8988T (cell line): ENCODE measurements around the gene PTPRK.

Experiments used
- DNase-seq: peaks from one replicate; pipeline ENCODE4 v3.0.0; 2011

The PTPRK gene

DNA sequence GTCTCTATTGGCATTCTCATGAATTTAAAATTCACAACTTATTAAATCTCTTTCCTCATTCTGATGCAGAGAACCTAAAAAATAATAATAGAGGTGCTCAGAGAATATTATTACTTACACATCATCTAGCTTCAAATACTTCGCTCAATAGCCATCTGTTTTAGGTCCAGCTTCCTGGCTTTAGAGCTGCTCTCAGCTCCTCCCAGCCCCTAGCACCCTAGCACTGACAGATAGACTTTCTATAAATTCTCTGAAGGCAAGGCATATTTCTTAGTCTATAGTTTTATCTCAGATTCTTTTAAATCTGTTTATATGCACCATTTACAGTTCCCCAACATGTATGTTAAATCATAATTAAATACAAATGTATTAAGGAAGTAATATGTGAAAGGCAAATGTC, 281.3 kb downstream of the PTPRK start:
- no peak for DNase-seq

DNA sequence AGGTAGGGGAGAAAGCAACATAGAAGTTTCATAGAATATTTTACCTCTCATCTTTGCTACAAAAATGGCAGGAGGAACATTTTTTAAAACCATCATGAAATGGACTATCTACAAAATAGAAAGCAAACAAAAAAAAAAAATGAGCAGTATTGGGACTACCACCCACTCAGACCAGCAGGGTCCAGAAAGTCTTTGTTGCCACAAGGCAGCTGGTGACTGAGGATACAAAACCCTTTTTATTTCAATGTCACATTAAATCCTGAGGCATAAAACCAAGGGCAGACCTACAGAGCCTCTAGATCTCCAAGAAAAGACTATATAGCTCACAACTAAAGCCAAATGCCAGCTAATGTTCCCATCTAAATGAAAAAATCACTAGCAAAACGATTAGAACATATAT, 282.2 kb downstream of the PTPRK start:
- no peak for DNase-seq

DNA sequence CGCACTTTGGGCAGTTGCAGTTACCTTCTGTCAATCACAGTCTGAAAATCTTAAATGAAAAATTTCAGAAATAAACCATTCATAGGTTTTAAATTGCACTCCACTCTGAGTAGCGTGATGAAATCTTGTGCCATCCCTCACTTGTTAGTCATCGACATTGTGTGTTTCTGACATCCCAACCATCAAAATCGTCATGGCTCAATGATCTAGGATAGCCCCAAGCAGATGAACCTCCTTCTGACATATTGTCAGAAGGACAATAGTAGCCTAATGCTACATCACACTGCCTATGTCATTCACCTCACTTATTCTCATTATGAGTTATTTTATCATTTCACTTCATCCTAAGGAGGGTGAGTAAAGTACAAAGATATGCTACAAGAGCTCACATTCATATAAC, 284.8 kb downstream of the PTPRK start:
- no peak for DNase-seq

DNA sequence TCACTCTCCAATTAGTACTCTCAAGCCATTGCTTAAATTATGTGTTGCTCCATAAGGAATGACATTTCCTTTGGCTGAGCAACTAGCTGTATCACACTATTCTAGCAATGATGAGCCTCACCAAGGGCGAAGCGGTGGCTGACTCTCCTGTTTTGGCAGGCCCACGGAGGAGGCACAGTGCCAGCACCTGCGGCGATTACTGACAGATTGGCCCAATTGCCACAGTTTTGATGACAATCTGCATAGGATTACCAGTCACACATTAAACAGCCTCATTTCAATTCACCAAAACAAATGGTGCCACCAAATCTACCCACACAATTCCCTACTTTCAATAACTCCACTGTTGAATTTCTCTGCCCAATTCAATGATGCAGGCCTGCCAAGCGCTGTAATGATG, 286.9 kb downstream of the PTPRK start:
- no peak for DNase-seq

DNA sequence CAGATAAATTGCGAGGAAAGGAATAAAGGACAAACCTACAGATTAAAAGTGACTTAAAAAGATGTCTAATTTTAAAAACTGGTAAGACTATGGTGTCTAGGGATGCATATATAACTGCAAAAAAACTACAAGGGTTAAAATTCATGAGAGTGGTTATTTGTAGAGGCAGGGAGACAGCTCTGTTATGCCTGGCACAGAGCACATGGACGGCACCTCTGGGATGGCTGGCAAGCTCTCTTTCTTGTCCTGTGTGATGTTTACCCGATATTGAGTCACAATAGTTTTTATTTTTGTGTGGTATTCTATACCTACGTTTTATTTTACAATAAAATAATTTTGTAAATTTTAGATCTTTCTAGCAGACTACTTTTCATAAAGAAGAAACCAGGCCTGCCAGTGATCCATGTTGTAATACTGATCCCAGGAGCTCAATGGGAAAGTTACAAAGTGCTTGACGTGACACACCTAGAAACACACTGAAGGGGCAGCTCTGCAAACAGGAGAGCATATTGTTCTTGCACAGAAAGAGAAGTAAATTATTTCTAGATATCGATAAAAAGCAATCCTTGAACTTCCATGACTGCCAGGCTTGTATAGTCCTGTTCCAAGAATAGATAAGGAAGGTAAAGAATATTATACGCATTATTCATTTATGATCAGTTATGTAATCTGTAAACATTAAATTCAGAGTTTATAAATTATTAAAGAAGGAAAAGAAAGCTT, 290.0 kb downstream of the PTPRK start:
- no peak for DNase-seq

DNA sequence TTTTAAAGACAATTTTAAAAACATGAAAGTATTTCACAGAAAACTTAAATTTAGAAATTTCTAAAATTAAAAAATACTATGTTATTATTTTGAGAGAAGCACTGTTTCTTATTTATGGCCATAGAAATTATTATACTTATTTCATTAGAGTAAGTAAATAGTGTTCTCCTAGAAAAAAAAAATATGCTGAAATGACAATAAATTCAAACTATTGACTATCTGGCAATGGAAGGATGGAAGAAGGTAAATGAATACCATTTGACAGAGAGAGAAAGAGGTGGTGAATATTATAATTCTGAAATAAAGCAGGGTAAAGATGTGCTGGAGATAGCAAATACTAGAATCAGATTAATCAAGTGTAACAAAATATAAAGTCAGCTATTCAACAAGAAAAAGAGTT, 294.8 kb downstream of the PTPRK start:
- DNase-seq, result no peak

DNA sequence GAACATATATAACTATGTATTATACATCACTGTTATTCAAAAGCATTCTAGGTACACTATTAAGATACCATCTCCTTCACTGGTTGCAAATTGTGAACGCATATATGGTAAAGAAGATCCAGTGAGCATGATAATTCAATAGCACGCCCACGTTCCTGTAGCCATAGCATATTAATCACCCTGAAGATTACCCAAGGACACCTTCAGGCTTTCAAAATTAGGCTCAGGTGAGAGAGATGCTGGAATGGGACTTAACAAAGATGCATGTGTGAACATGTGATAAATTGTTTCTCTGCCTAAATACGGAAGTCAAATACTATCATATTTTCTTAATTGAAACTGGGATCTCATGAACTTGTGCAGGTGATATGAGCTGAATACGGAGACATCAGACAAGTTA, 303.5 kb downstream of the PTPRK start:
- DNase-seq, result no peak

DNA sequence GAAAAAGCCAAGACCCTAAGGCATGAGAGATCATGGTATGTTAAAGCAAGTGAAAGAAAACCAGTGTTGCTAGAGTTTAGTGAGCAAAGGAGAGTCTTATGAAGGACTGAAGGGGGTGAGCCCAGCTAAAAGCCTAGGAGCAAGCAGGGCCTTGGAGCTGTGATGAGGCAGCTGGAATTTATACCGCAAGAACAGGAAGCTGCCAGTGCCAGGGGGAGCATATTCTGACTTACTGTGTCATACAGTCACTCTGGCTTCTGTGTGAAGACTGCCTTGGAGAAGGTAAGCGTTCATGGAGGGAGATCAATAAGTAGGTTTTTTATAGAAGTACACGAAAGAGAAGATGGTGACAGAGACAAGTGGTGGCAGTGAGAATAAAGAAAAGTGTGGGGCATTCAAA, 310.6 kb downstream of the PTPRK start:
- DNase-seq, result no peak

DNA sequence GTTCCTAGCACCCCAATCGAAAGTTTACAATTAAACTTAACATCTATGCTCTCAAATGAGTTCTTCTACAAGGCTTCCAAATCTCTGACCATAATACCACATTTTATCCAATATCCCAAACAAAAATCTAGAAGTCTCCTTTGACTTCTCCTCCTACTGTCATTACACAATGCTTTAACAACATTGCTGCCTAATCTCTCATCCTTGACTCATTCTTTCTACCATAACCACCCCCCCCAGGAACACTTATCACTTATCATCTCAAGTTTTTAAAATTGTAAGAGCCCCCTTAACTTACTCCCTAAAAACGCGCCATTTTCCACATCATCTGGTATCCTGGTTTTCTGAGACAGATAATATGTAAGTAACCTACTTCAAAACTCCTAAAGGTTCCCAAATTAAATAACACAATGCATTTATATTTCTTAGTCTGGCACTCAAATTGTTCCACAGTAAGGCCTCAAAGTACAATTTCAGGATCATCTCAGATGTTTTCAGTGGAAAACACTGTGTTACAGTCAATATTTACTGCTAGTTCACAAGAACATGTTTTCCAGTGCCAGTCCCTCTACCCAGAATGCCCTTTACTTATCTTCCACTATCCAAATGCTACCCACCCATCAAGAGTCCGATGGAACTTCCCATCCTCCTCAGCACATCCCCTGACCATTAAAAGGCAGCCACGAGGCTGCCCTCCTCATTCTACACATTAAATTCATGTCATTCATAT, 311.4 kb downstream of the PTPRK start:
- DNase-seq, result no peak

DNA sequence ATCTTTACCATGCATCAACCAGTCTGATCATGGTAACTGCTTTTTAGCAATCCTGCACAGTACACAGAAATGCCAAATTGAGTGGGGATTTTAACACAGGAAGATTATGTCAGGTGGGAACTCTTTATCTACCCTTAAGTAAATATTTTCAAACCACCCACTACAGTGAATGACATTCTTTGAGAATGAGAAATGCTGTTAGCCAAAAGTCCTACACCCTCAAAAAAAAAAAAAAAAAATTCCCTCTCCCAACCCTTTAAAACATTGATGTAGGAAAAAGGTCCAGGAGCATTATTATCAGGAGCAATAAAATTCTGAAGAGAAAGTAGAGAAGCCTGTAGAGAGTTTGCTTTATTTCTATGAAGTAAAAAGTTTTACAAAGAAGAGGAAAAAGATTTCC, 312.3 kb downstream of the PTPRK start:
- no peak for DNase-seq

DNA sequence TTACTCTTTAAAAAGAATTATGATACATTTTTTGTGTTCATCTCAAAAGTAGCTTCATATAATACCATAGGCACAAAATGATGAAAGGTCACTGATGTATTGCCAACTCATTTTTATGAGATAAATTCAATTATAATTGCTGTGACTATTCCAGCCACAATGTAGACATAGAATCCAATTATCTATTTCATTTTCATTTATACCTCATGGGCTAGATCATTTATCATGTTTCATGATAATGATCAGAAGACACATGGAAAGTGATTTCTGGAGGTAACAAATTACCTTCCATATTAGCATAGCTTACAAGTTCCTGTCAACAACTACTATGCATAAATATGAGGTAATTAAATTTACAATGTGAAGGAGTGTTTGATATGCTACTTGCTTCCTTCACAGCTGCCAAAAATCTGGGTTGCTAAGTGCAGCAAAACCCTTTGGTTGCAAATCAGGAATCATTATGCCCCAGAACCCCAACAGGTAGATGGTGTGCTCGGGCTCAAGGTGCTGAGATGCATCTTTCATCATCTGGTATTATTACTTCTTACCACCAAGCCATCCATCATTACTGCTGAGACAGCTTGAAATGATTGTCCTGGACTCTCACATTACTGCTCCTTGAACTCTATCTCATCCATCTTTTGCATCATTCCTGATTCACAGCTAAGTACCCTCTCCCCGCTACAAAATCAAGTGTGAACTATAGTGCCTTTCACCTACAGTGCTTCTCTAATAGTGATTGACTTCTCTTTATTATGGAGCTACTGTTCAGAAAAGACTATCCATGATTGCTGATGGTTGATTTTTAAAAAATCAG, 313.6 kb downstream of the PTPRK start:
- no peak for DNase-seq

DNA sequence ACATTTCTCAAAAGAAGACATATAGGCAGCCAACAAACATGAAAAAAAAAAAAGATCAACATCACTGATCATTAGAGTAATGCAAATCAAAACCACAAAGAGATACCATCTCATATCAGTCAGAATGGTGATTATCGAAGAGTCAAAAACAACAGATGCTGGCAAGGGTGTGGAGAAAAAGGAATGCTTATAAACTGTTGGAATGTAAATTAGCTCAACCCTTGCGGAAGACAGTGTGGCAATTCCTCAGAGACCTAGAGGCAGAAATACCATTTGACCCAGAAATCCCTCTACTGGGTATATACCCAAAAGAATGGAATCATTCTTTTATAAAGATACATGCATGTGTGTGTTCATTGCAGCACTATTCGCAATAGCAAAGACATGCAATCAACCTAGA, 315.8 kb downstream of the PTPRK start:
- no peak for DNase-seq

DNA sequence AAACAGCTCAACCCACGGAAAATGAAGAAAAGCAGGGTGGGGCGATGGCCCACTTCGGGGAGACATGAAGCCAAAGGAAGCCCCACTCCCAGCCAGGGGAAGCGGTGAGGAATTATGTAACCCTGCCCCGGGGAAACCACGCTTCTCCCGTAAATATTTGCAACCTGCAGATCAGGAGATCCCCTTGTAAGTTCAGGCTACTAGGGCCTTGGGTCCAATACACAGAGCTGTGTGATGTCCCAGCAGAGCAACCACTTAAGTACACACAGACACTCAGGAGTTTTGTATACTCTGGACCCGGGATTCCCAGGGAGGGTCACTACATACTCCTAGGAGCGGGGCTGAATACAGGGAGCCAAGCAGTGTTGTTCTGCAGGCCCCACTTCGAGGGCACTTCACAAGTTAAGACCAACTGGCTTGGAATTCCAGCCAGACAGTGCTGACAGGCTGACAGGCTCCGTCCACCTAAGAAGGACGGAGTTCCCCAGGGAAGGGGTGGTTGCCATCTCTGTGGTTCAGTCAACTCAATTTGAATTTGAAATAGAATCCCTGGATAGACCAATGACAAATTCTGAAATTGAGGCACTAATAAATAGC, 318.1 kb downstream of the PTPRK start:
- DNase-seq, result no peak

DNA sequence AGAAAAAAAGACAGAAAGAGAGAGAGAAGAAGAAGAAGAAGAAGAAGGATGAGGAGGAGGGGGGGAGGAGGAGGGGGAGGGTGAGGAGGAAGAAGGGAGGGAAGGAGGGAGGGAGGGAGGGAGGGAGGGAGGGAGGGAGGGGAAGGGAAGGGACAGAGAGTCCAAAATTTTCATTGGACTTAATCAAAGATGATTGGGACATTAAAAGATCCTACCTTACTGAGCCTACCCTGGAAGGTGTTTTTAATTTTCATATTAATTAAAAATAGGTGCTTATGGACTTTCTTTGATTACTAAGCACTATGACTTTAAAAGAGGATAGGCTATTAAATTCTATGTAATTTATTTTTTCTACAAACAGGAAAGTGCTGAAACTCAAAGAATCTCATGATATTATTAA, 319.6 kb downstream of the PTPRK start:
- DNase-seq, result no peak

DNA sequence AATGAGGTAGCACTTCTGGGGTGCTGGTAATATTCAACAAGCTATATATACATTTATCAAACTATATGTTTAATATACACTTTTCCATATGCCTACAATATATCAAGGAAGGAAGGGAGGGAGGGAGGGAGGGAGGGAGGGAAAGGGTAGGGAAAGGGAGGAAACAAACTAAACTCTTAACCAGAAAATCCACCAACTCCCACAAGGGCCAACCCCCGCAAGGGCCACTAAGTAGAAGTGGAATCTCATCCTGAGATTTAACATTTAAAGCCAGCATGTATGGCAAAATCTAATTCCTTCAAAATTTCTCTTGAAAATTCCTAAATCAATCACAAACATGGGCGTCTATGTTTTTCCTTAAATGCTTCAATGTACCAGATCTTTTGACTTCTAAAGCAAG, 320.9 kb downstream of the PTPRK start:
- no peak for DNase-seq

DNA sequence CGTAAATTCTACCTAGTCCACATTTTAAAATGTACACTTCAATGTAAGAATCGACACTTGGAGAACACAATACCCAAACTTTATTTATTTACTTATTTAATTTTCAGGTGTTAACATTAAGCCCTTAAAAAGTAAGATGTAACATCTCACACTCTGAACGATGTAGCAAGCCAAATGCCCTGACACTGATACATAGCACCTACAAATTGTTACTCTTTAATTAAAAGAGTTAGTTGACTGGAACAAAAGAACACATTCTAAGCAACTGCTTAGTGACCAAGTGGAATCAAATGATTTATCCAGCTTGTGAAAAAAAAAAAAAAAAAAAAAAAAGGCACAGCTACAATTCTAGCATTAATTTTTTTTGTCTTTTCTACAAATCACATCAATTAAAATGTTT, 327.4 kb downstream of the PTPRK start:
- DNase-seq, result no peak

DNA sequence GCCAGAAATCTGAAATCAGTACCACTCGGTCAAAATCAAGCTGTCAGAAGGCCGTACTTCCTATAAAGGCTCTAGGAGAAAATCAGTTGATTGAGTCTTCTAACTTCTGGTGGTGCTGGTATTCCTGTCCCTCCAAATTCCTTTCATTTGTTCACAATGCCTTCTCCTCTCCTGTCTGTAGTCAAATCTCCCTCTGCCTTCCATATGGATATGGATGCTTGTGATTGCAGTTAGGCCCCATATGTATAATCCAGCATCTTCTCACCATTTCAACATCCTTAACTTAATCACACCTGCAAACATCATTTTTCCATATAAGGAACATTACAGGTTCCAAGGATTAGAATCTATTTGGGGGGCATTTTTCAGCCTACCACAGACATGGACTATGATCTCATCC, 331.7 kb downstream of the PTPRK start:
- no peak for DNase-seq

DNA sequence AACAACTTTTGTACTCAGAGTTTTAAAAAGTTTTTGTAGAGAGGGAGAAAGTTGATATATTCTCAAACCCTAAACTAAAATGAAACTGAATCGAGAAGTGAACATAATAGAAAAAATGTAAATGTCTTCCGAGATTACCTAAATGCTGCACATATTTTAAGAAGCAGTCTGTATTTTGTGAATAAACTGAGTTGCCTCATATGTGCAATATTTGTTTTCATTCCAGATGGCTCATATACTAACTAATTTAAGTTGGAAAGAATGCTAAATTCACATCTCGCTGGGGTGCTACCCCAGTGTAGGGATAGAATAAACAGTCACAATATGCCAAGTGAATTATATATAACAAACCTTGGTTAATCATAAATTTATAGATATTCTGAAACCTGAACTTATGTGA, 333.7 kb downstream of the PTPRK start:
- DNase-seq, result no peak

DNA sequence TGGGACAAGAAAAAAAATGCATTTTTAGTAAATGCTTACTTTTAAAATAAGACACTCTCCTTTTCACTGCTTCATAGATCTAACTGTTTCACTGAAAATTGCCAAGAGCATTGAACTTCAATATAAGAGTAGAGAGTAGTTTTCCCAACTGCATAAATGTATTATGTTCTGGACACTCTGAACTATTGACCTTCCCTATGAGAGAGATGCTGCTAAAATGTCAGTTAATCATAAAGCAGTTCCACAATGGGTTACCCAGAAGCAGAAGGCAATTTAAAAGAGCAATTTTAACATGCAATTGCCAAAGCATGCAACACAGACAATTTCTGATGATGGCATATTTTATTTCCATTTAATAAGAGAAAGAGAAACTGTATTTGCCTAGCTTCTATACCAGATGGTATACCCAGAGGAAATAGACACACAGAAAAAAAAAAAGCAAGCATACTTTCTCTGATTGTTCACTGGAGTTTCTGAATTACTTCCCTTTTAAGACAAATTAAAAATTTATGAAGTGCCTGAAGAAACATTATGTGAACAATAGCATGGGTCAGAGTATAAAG, 340.4 kb downstream of the PTPRK start:
- no peak for DNase-seq

DNA sequence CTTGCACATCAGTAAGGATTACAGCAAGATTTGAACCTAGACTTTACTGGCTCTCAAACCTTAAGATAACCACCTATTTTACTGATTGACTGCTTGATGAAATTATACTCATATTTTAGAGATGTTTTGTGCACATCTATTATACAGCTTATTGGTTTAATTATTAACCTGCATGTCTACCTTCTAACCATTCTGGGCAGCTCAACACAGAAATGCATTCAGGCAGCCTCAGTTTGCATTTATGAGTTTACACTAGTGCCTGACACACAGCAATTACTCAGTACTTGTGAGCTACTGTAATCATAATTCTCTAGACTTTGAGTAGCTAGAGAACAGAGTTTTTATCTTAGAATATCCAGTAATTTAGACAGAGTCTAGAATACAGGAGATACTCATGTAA, 345.7 kb downstream of the PTPRK start:
- DNase-seq, result no peak

DNA sequence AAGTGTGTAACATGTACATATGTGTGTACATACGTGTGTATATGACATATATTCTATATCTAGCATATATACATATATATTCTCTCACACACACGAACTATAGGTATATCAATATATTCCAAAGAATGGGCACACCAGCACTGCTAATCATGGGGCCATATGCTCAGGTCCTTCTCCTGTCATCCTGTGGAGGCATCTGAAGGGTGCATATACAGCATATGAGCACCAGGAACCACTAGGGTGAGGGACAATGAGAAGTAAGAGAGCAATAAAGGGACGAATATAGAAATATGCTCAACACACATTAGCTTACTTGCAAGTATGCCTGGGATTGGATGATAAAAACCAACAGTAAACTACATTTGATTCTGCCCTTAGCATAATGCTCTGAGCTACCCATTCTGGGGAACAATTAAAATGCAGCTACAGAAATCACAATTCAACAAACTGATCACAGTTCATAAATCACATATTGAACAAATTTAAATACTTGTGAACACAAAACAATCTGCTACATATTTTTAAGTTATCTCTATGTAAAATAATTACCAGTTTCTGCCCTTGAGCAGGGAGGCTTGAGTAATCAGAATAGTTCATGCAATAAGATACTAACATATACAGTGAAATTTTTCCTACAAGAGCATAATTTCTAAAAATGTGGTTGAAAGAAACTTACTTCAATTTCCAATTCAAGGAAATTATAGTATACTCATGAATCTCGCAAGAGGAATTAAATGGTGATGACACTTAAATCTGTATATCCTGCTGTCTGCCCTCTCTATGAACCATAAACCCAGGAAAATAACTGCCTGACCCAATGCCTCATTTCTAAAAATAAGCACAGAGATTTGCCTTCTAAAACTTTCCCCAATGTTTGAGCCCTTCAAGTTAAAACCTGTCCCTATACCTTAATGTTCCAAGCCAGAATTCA, 347.4 kb downstream of the PTPRK start:
- DNase-seq, result no peak

DNA sequence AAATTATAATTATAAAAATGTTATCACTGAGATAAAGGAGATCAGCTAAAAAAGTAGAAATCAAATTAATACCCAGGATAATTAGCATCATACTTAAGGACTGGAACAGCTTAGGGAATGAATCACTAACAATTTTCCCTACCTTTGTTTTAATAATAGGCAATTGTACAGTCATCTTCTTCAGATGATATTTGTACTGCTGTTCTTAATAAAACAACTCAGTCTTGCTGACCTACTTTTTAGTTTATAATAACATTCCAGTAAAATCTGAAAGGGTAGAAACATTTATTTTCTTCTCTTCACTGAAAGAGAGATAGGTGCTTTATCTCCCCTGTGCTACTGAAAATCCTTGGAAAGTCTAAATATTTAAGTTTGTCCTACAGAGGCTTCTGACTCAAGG, 348.3 kb downstream of the PTPRK start:
- DNase-seq, result no peak
